Measurements from ENCODE around the gene TMEM221. TPM values are rescaled to one million over a fixed set of nuclear protein-coding genes. Genes with fewer than 3 reads are reported as not detected.
"Not testable (repeated sequence)": the region's sequence is repeated elsewhere in the genome, so short reads cannot be mapped to it uniquely, and the experiment has no call there.

Gene TMEM221
- 0.69 TPM for total RNA-seq

GRCh38 chr19:17448131-17448967, at the start of gene TMEM221:
TMEM221 (minus strand) TSS chr19:17448668; CDS start chr19:17448462, 206 bp downstream.
- DNase-seq: peak; percentile 42

GRCh38 chr19:17497149-17497798, 48.8 kb upstream of the TMEM221 start:
- DNase-seq: no peak

GRCh38 chr19:17496337-17496997, 48.0 kb upstream of the TMEM221 start:
- DNase-seq: no peak

GRCh38 chr19:17495639-17496296, 47.3 kb upstream of the TMEM221 start:
- DNase-seq: no peak

- DNase-seq: peak; percentile 89
These were observed 42.8 kb upstream of the TMEM221 start for GRCh38 chr19:17491287-17491686.

- no peak for DNase-seq
These were observed 41.9 kb upstream of the TMEM221 start for GRCh38 chr19:17490411-17490810.

GRCh38 chr19:17489392-17490030, 41.0 kb upstream of the TMEM221 start:
- no peak for DNase-seq

- DNase-seq: no peak
These were observed 40.3 kb upstream of the TMEM221 start for GRCh38 chr19:17488593-17489391.

GRCh38 chr19:17487284-17488121, 39.0 kb upstream of the TMEM221 start:
- DNase-seq: no peak

- DNase-seq: no peak
These were observed 38.2 kb upstream of the TMEM221 start for GRCh38 chr19:17486545-17487240.

GRCh38 chr19:17484520-17485185, 36.2 kb upstream of the TMEM221 start:
- DNase-seq: no peak

GRCh38 chr19:17483605-17484002, 35.1 kb upstream of the TMEM221 start:
- DNase-seq: no peak

GRCh38 chr19:17482877-17483604, 34.6 kb upstream of the TMEM221 start:
- DNase-seq: no peak

- DNase-seq: no peak
These were observed 33.5 kb upstream of the TMEM221 start for GRCh38 chr19:17481986-17482385.

GRCh38 chr19:17479325-17479791, 30.9 kb upstream of the TMEM221 start:
- DNase-seq: peak; percentile 35

- peak; percentile 34 for DNase-seq
These were observed 27.2 kb upstream of the TMEM221 start for GRCh38 chr19:17475541-17476115.

- not testable (repeated sequence) for DNase-seq
These were observed 26.6 kb upstream of the TMEM221 start for GRCh38 chr19:17475011-17475540.

Data from skin of body (tissue), 2 donors.